CD14-positive monocyte (primary cell): ENCODE data around the gene ULK4. TPM values are rescaled to one million over a fixed set of nuclear protein-coding genes. Genes with fewer than 3 reads are reported as not detected.
A peak's percentile ranks its signal among the peaks of the same experiment; 100 is the strongest.

Experiments
- DNase-seq, 3 donors: peaks; one replicate each; pipeline ENCODE4 v3.0.0-alpha.2; 2011 to 2022
- H2AFZ ChIP-seq: 2 replicates; pipeline ENCODE4 v1.6.0; 2012; ENCODE audit warnings: mild to moderate bottlenecking, low read depth, low read length, inconsistent platforms; ENCODE audit not compliant: insufficient read depth, poor library complexity, severe bottlenecking
- H3K27ac ChIP-seq, 2 donors: 1 replicate in 1 of 2; 2 replicates in 1 of 2; pipeline ENCODE4 v1.5.1; 2012 to 2013; ENCODE audit warnings: low read length in 2 of 2, control low read depth in 1 of 2, inconsistent platforms in 1 of 2, low read depth in 1 of 2, mild to moderate bottlenecking in 1 of 2
- H3K27me3 ChIP-seq, 2 donors: one replicate each; pipeline versions ENCODE4 v1.6.0 to v1.6.1; 2011 to 2013; ENCODE audit warnings: low read length in 2 of 2; ENCODE audit not compliant: control insufficient read depth in 2 of 2, insufficient read depth in 2 of 2
- H3K36me3 ChIP-seq, 2 donors: replicated peaks in 1 of 2; 1 replicate in 1 of 2; 2 replicates in 1 of 2; pipeline versions ENCODE4 v1.5.1 to v1.6.1; 2012 to 2013; ENCODE audit warnings: low read length in 2 of 2, control low read depth in 1 of 2, inconsistent platforms in 1 of 2, mild to moderate bottlenecking in 1 of 2; ENCODE audit not compliant: insufficient read depth in 2 of 2, control insufficient read depth in 1 of 2
- H3K4me1 ChIP-seq, 2 donors: 1 replicate in 1 of 2; 2 replicates in 1 of 2; pipeline versions ENCODE4 v1.5.1 to v1.6.1; 2012 to 2013; ENCODE audit warnings: low read length in 2 of 2, control low read depth in 1 of 2, inconsistent platforms in 1 of 2, mild to moderate bottlenecking in 1 of 2, moderate library complexity in 1 of 2; ENCODE audit not compliant: insufficient read depth in 2 of 2, control insufficient read depth in 1 of 2
- H3K4me2 ChIP-seq: replicated peaks from 2 replicates; pipeline ENCODE3; 2012; ENCODE audit warnings: low read length, moderate library complexity, mild to moderate bottlenecking; ENCODE audit not compliant: poor library complexity, severe bottlenecking; ENCODE audit errors: extremely low read depth
- H3K4me3 ChIP-seq, 3 experiments: fragments of 200-600 bp in 1 of 3; sonication (generic) in 1 of 3; replicated peaks in 1 of 3; 1 replicate in 2 of 3; 2 replicates in 1 of 3; pipeline ENCODE4 v1.5.1; 2011 to 2013; ENCODE audit warnings: low read length in 3 of 3, mild to moderate bottlenecking in 3 of 3, control low read depth in 2 of 3, low read depth in 2 of 3, inconsistent platforms in 1 of 3, moderate library complexity in 1 of 3
- H3K79me2 ChIP-seq: 2 replicates; pipeline ENCODE4 v1.6.0; 2012; ENCODE audit warnings: mild to moderate bottlenecking, control low read depth, inconsistent platforms, low read length, moderate library complexity; ENCODE audit not compliant: insufficient read depth
- H3K9ac ChIP-seq: 2 replicates; pipeline ENCODE4 v1.6.0; 2017; ENCODE audit warnings: low read length, mild to moderate bottlenecking; ENCODE audit not compliant: insufficient read depth, poor library complexity, severe bottlenecking
- H3K9me3 ChIP-seq, 2 donors: replicated peaks in 1 of 2; 1 replicate in 1 of 2; 2 replicates in 1 of 2; pipeline versions ENCODE4 v1.5.1 to v1.6.1; 2012 to 2013; ENCODE audit warnings: low read length in 2 of 2, control low read depth in 1 of 2; ENCODE audit not compliant: control insufficient read depth in 1 of 2, insufficient read depth in 1 of 2
- H4K20me1 ChIP-seq: 2 replicates; pipeline ENCODE4 v1.6.0; 2012; ENCODE audit warnings: mild to moderate bottlenecking, low read length, control low read depth, moderate library complexity; ENCODE audit not compliant: insufficient read depth
- H3K27ac Mint-ChIP-seq, 7 donors: one replicate each; pipeline ENCODE4 v1.8.0; 2020; ENCODE audit warnings: mild to moderate bottlenecking in 7 of 7, mixed read lengths in 7 of 7, moderate library complexity in 6 of 7, inconsistent platforms in 2 of 7
- H3K27me3 Mint-ChIP-seq, 3 donors: one replicate each; pipeline ENCODE4 v1.8.0; 2021 to 2022; ENCODE audit warnings: low read depth in 3 of 3, mild to moderate bottlenecking in 3 of 3, mixed read lengths in 3 of 3, moderate library complexity in 3 of 3, inconsistent platforms in 1 of 3
- H3K36me3 Mint-ChIP-seq, 2 donors: one replicate each; pipeline ENCODE4 v1.8.0; 2020; ENCODE audit warnings: mixed read lengths in 2 of 2, inconsistent platforms in 1 of 2, mild to moderate bottlenecking in 1 of 2
- H3K4me1 Mint-ChIP-seq: one replicate; pipeline ENCODE4 v1.8.0; 2020; ENCODE audit warnings: mild to moderate bottlenecking, mixed read lengths
- H3K4me3 Mint-ChIP-seq, 2 donors: one replicate each; pipeline ENCODE4 v1.8.0; 2020; ENCODE audit warnings: mild to moderate bottlenecking in 2 of 2, mixed read lengths in 2 of 2, moderate library complexity in 1 of 2
- H3K9me3 Mint-ChIP-seq, 7 donors: one replicate each; pipeline ENCODE4 v1.8.0; 2020 to 2022; ENCODE audit warnings: mixed read lengths in 7 of 7, mild to moderate bottlenecking in 6 of 7, moderate library complexity in 6 of 7, inconsistent platforms in 2 of 7
- WGBS: methylation state at CpG from one replicate; pipeline ENCODE4 v1.1.5; 2013; ENCODE audit warnings: missing lambda C conversion rate; ENCODE audit not compliant: insufficient coverage; 5-methylcytosine and 5-hydroxymethylcytosine counted together
- intact Hi-C, 2 donors: fragments of 100-400 bp; cut with micrococcal nuclease; formaldehyde crosslinking; loops; one replicate each; pipeline versions ENCODE4 v1.15.0 to v1.15.1; 2023
- polyA plus RNA-seq, 3 donors: library from polyadenylated mRNA; depleted of rRNA in 1 of 3; unstranded in 2 of 3; stranded (reverse) in 1 of 3; fragments of 300-500 nt in 2 of 3; fragments of >200 nt in 1 of 3; fragmentation: Illumina TruSeq in 2 of 3; gene quantifications; 1 replicate in 2 of 3; 2 replicates in 1 of 3; pipeline ENCODE4 v1.2.3, GENCODE V29; 2012 to 2021
- TF ChIP-seq, protein P1 (sequence below): fragments of 200-600 bp; IDR thresholded peaks from one replicate; pipeline ENCODE4 v1.8.0; 2022; ENCODE audit warnings: antibody characterized with exemption, mild to moderate bottlenecking

Gene ULK4
- polyA plus RNA-seq, 3 donors = 6.7 to 14.0 (median 11.8) TPM

DNA sequence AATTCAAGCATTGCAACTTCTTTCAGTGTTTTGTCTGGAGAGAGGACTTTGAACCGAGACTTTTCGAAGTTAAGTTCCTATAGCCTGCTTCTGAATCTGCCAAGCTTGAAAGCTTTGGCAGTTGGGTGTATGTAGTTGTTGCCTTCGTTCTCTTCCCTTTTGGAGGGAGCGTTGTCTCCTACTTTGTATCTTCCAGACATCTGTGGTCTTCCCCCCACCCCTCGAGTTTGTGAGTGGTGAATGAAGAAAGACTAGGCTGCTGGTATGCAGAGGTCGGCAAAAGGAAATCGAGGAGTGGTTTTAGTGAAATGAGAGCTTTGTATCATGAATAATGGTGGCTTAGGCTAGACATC is 761.3 kb downstream of the ULK4 start:
- H3K36me3 ChIP-seq = no peaks in the 10 kb centered on the region
- H3K27me3 ChIP-seq = no peaks in the 10 kb centered on the region
- no peak overlapping the region for H2AFZ ChIP-seq
- peak overlapping the region in 1 of 2 donors; percentile 94 for H3K27ac ChIP-seq
- H3K4me1 ChIP-seq = peaks cover 15 to 51% of the 10 kb centered on the region in 2 donors
- intact Hi-C loops = loop anchor here in 1 of 2 donors (10.0 kb wide), 1 partner anchor 226 kb away; no protein-coding TSS in a partner anchor
- no peaks in the 10 kb centered on the region for H3K9me3 ChIP-seq
- Mint-ChIP-seq H3K27ac (peak overlapping the region; percentile 85 to 96 (median 93)), H3K36me3 (peaks cover 4 to 23% of the 10 kb centered on the region in 2 donors), H3K9me3 (peaks cover 0 to 2% (median 0%) of the 10 kb centered on the region in 7 donors), H3K4me1 (peaks cover 50% of the 10 kb centered on the region), H3K27me3 (no peaks in the 10 kb centered on the region), H3K4me3 (peak overlapping the region; percentile 93 to 98)
- H4K20me1 ChIP-seq = peaks cover 57% of the 10 kb centered on the region
- H3K79me2 ChIP-seq = peaks cover 64% of the 10 kb centered on the region
- TF ChIP-seq, protein P1, sequence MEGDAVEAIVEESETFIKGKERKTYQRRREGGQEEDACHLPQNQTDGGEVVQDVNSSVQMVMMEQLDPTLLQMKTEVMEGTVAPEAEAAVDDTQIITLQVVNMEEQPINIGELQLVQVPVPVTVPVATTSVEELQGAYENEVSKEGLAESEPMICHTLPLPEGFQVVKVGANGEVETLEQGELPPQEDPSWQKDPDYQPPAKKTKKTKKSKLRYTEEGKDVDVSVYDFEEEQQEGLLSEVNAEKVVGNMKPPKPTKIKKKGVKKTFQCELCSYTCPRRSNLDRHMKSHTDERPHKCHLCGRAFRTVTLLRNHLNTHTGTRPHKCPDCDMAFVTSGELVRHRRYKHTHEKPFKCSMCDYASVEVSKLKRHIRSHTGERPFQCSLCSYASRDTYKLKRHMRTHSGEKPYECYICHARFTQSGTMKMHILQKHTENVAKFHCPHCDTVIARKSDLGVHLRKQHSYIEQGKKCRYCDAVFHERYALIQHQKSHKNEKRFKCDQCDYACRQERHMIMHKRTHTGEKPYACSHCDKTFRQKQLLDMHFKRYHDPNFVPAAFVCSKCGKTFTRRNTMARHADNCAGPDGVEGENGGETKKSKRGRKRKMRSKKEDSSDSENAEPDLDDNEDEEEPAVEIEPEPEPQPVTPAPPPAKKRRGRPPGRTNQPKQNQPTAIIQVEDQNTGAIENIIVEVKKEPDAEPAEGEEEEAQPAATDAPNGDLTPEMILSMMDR = no peak
- H3K9ac ChIP-seq = peak overlapping the region; percentile 98
- DNase-seq = peak; percentile 32 to 52 (median 51)
- 6% methylated on average over 2 of the region's 7 CpGs for WGBS
- peak overlapping the region; percentile 78 to 89 (median 89) for H3K4me3 ChIP-seq
- peak overlapping the region; percentile 91 for H3K4me2 ChIP-seq

DNA sequence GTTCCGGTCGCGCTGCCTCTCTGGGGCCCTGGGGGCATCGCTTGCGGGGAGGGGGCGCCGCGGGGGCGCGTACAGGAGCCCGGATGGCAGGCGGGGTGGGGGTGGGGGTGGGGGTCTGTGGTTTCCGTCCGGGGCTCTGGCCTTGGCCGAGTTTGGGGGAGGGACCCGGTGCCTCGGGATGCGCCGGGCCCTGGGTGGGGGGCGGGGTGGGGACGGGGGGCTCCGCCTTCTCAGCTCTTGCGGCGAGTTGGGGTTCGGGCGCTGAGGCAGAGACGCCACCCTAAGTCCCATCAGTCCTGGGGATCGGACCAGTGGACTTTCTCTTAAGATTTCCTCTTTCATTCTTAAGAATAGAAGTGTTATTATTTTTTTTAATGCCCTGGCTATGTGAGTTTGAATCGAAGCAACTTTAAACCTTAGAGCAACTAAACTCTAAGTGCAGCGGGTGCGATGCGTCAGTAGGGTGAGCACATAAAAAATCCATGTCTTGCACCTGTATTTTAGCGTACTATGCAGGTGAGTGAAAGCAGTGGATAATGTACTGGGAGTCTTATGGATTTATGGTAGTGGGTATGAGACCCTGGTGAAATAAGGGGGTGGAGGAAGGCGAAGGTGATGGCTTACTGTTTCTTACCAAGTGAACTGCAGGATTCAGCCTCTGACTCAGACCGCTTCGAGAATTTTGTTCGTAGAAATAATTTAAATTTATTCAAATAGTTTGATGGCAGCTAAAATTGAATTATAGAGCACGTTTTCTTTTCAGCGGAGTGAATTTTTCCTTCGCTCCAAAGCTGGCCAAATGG is 761.8 kb downstream of the ULK4 start:
- Histone ChIP-seq H3K9ac (peak overlapping the region; percentile 98), H4K20me1 (peaks cover 51% of the 10 kb centered on the region), H3K27ac (peak overlapping the region; percentile 90 to 94), H3K9me3 (no peaks in the 10 kb centered on the region), H3K4me1 (peaks cover 15 to 45% of the 10 kb centered on the region in 2 donors), H3K4me2 (peak overlapping the region; percentile 91), H3K27me3 (no peaks in the 10 kb centered on the region), H2AFZ (no peak overlapping the region), H3K4me3 (peak overlapping the region; percentile 78 to 89 (median 89)), H3K79me2 (peaks cover 58% of the 10 kb centered on the region), H3K36me3 (no peaks in the 10 kb centered on the region)
- Mint-ChIP-seq H3K36me3 (peaks cover 0 to 23% of the 10 kb centered on the region in 2 donors), H3K9me3 (peaks cover 0 to 2% (median 0%) of the 10 kb centered on the region in 7 donors), H3K27me3 (no peaks in the 10 kb centered on the region), H3K27ac (peak overlapping the region; percentile 85 to 96 (median 93)), H3K4me3 (peak overlapping the region; percentile 93 to 98), H3K4me1 (peaks cover 45% of the 10 kb centered on the region)
- WGBS = 2% methylated on average over 12 of the region's 40 CpGs
- intact Hi-C loops = loop anchor here (5.0 to 10.0 kb wide), 8 partner anchors 83 to 745 kb away; partner anchors contain the start of gene RPL14 (in 1 of the 2)
- peak; percentile 15 to 33 (median 20) for DNase-seq
- TF ChIP-seq, protein P1 = no peak
